Mesenchymal stem cell (in vitro differentiated cells and primary cell): ENCODE results near the gene PCDHGA1.

Experiments used
- DNase-seq: peaks from one replicate; pipeline ENCODE4 v3.0.0-alpha.2; 2013
- H2AFZ ChIP-seq: one replicate; pipeline ENCODE4 v1.6.1; 2013; ENCODE audit warnings: low read depth, mild to moderate bottlenecking, control low read depth, inconsistent platforms, low read length, moderate library complexity
- H2AK5ac ChIP-seq: 2 replicates; pipeline ENCODE4 v1.6.1; 2013; ENCODE audit warnings: low read length, moderate library complexity, mild to moderate bottlenecking, inconsistent platforms; ENCODE audit not compliant: severe bottlenecking
- H2BK120ac ChIP-seq: one replicate; pipeline ENCODE4 v1.6.1; 2013; ENCODE audit warnings: low read depth, mild to moderate bottlenecking, inconsistent platforms, low read length, moderate library complexity
- H2BK12ac ChIP-seq, 2 experiments: one replicate each; pipeline ENCODE4 v1.6.1; 2013; ENCODE audit warnings: inconsistent platforms in 2 of 2, low read length in 2 of 2, mild to moderate bottlenecking in 2 of 2, moderate library complexity in 2 of 2, control low read depth in 1 of 2
- H2BK15ac ChIP-seq: one replicate; pipeline ENCODE4 v1.6.1; 2013; ENCODE audit warnings: mild to moderate bottlenecking, low read depth, inconsistent platforms; ENCODE audit not compliant: poor library complexity, severe bottlenecking
- H2BK5ac ChIP-seq: 2 replicates; pipeline ENCODE4 v1.6.1; 2013; ENCODE audit warnings: low read depth, mild to moderate bottlenecking, low read length, control low read depth, inconsistent platforms; ENCODE audit not compliant: poor library complexity, severe bottlenecking
- H3K14ac ChIP-seq, 2 experiments: one replicate each; pipeline ENCODE4 v1.6.1; 2013; ENCODE audit warnings: inconsistent platforms in 2 of 2, low read length in 2 of 2, control low read depth in 1 of 2, mild to moderate bottlenecking in 1 of 2, moderate library complexity in 1 of 2
- H3K18ac ChIP-seq, 2 experiments: one replicate each; pipeline ENCODE4 v1.6.1; 2013; ENCODE audit warnings: inconsistent platforms in 2 of 2, low read length in 2 of 2, control low read depth in 1 of 2, low read depth in 1 of 2, mild to moderate bottlenecking in 1 of 2
- H3K23ac ChIP-seq, 2 experiments: one replicate each; pipeline ENCODE4 v1.6.1; 2013; ENCODE audit warnings: inconsistent platforms in 2 of 2, low read length in 2 of 2, mild to moderate bottlenecking in 2 of 2, moderate library complexity in 2 of 2, control low read depth in 1 of 2
- H3K27ac ChIP-seq: 2 replicates; pipeline ENCODE4 v1.5.1; 2013; ENCODE audit warnings: mild to moderate bottlenecking, moderate library complexity, low read length, control low read depth, inconsistent platforms; ENCODE audit not compliant: poor library complexity, severe bottlenecking
- H3K27me3 ChIP-seq, 2 experiments: 2 replicates each; pipeline versions ENCODE4 v1.6.1 to v1.7.0; 2013; ENCODE audit warnings: low read length in 2 of 2, mild to moderate bottlenecking in 2 of 2, moderate library complexity in 2 of 2, control low read depth in 1 of 2, inconsistent platforms in 1 of 2; ENCODE audit not compliant: control insufficient read depth in 1 of 2, insufficient read depth in 1 of 2
- H3K36me3 ChIP-seq, 2 experiments: 2 replicates each; pipeline versions ENCODE4 v1.6.1 to v1.7.0; 2013; ENCODE audit warnings: low read length in 2 of 2, control low read depth in 1 of 2, inconsistent platforms in 1 of 2, low read depth in 1 of 2, mild to moderate bottlenecking in 1 of 2; ENCODE audit not compliant: insufficient read depth in 2 of 2, control insufficient read depth in 1 of 2
- H3K4ac ChIP-seq, 2 experiments: one replicate each; pipeline ENCODE4 v1.6.1; 2013; ENCODE audit warnings: inconsistent platforms in 2 of 2, low read length in 2 of 2, mild to moderate bottlenecking in 2 of 2, moderate library complexity in 2 of 2, control low read depth in 1 of 2, low read depth in 1 of 2
- H3K4me1 ChIP-seq: 2 replicates; pipeline ENCODE4 v1.6.1; 2013; ENCODE audit warnings: low read depth, low read length, control low read depth; ENCODE audit not compliant: control insufficient read depth, insufficient read depth
- H3K4me2 ChIP-seq: 2 replicates; pipeline ENCODE4 v1.6.1; 2013; ENCODE audit warnings: low read length, mild to moderate bottlenecking, inconsistent platforms; ENCODE audit not compliant: poor library complexity, severe bottlenecking
- H3K4me3 ChIP-seq, 2 experiments: 2 replicates each; pipeline versions ENCODE4 v1.5.1 to v1.7.0; 2013; ENCODE audit warnings: low read length in 2 of 2, mild to moderate bottlenecking in 2 of 2, control low read depth in 1 of 2, low read depth in 1 of 2; ENCODE audit not compliant: insufficient read depth in 1 of 2
- H3K79me1 ChIP-seq: replicated peaks from 2 replicates; pipeline ENCODE4 v1.6.1; 2013; ENCODE audit warnings: mild to moderate bottlenecking, control low read depth, low read length, inconsistent platforms; ENCODE audit not compliant: poor library complexity, severe bottlenecking
- H3K9ac ChIP-seq: 2 replicates; pipeline ENCODE4 v1.7.0; 2013; ENCODE audit warnings: mild to moderate bottlenecking, low read length, moderate library complexity
- H3K9me3 ChIP-seq: 2 replicates; pipeline ENCODE4 v1.7.0; 2013; ENCODE audit warnings: mild to moderate bottlenecking, low read length; ENCODE audit not compliant: control insufficient read depth
- H4K8ac ChIP-seq: one replicate; pipeline ENCODE4 v1.6.1; 2013; ENCODE audit warnings: inconsistent platforms, mild to moderate bottlenecking, low read length, moderate library complexity
- H4K91ac ChIP-seq: one replicate; pipeline ENCODE4 v1.6.1; 2013; ENCODE audit warnings: mild to moderate bottlenecking, low read length, inconsistent platforms
- WGBS: methylation state at CpG from one replicate; pipeline ENCODE4 v1.1.7; 2013; ENCODE audit warnings: mixed read lengths; 5-methylcytosine and 5-hydroxymethylcytosine counted together

The PCDHGA1 gene

DNA sequence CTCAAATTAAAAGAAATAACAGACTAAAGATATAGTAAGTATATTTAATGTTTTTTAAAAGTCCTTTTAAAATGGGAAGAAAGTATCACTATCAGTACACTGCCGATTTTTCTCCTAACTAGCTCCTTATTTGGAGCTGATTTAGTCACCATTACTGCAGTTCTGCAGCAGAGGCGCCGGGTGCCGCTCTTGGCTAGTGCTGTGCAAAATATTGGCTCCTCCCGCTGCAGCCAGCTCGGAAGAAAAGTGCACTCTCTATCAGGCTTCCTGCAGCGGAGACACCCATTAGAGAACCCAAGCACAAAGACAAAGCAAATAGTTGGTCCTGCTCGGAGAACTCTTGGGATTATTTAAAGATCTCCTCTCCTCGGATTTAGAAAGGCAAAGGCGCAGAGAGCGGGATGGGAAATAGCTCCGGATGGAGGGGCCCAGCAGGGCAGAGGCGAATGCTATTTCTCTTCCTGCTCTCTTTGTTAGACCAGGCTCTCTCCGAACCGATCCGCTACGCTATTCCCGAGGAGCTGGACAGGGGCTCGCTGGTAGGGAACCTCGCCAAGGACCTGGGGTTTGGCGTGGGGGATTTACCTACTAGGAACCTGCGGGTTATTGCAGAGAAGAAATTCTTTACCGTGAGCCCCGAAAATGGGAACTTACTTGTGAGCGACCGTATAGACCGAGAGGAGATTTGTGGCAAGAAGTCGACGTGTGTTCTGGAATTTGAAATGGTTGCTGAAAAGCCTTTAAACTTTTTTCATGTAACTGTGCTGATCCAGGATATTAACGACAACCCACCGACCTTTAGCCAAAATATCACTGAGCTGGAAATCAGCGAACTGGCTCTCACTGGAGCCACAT lies 39.9 kb downstream of the PCDHGA1 start, which contains the start of gene PCDHGB3:
Gene PCDHGB3, plus strand, starts transcription at position 249 of the 855 bp plus-strand sequence. Its CDS starts 153 bp downstream, at position 402.
- 91% methylated on average over 32 of the region's 32 CpGs for WGBS

DNA sequence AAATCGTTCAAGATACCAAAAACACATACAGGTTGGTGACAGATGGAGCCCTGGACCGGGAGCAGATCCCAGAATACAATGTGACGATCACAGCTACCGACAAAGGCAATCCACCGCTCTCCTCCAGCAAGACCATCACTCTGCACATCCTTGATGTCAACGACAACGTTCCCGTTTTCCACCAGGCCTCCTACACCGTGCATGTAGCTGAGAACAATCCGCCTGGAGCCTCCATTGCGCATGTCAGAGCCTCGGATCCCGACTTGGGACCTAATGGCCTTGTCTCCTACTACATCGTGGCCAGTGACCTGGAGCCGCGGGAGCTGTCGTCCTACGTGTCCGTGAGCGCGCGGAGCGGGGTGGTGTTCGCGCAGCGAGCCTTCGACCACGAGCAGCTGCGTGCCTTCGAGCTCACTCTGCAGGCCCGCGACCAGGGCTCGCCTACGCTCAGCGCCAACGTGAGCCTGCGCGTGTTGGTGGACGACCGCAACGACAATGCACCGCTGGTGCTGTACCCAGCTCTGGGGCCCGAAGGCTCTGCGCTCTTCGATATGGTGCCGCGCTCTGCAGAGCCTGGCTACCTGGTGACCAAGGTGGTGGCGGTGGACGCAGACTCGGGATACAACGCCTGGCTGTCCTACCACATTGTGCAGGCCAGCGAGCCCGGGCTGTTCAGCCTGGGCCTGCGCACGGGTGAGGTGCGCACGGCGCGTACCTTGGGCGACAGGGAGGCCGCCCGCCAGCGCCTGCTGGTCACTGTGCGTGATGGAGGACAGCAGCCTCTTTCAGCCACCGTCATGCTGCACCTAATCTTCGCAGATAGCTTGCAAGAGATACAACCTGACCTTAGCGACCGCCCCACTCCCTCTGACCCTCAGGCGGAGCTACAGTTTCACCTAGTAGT lies 41.5 kb downstream of the PCDHGA1 start:
- no peak overlapping the region for H3K27ac ChIP-seq
- no peak overlapping the region for H2BK5ac ChIP-seq
- H2BK12ac ChIP-seq: no peak overlapping the region
- peaks cover 0 to 8% of the 10 kb centered on the region in 2 experiments for H3K36me3 ChIP-seq
- peaks cover 0 to 13% of the 10 kb centered on the region in 2 experiments for H3K27me3 ChIP-seq
- no peaks in the 10 kb centered on the region for H3K4me1 ChIP-seq
- 94% methylated on average over 69 of the region's 69 CpGs for WGBS
- H4K91ac ChIP-seq: no peak overlapping the region
- H4K8ac ChIP-seq: no peak overlapping the region
- H2AK5ac ChIP-seq: no peak overlapping the region
- no peak overlapping the region for H3K4me2 ChIP-seq
- H3K18ac ChIP-seq: no peak overlapping the region
- H3K23ac ChIP-seq: no peak overlapping the region
- no peak overlapping the region for H2BK15ac ChIP-seq
- no peak overlapping the region for H3K4ac ChIP-seq
- H3K79me1 ChIP-seq: no peaks in the 10 kb centered on the region
- no peak overlapping the region for H3K9ac ChIP-seq
- H2AFZ ChIP-seq: no peak overlapping the region
- no peak overlapping the region for H2BK120ac ChIP-seq
- H3K4me3 ChIP-seq: peak overlapping the region; percentile 30 to 31
- peaks cover 48% of the 10 kb centered on the region for H3K9me3 ChIP-seq
- H3K14ac ChIP-seq: no peak overlapping the region
- DNase-seq: no peak

More for the DNA sequence above, 39.9 kb downstream of the PCDHGA1 start, which contains the start of gene PCDHGB3:
- Histone ChIP-seq H3K9me3 (peaks cover 55% of the 10 kb centered on the region), H3K4me1 (no peaks in the 10 kb centered on the region), H2AK5ac (no peak within 1 kb of the TSS), H4K8ac (no peak within 1 kb of the TSS), H3K27ac (no peak within 1 kb of the TSS), H3K23ac (no peak within 1 kb of the TSS), H2BK5ac (no peak within 1 kb of the TSS), H2BK12ac (no peak within 1 kb of the TSS), H2BK120ac (no peak within 1 kb of the TSS), H3K4me2 (no peak within 1 kb of the TSS), H3K9ac (peak within 1 kb of the TSS; percentile 45), H3K18ac (no peak within 1 kb of the TSS), H3K27me3 (peaks cover 0 to 13% of the 10 kb centered on the region in 2 experiments), H3K14ac (no peak within 1 kb of the TSS), H2AFZ (no peak within 1 kb of the TSS), H2BK15ac (no peak within 1 kb of the TSS), H4K91ac (no peak within 1 kb of the TSS), H3K36me3 (peaks cover 0 to 8% of the 10 kb centered on the region in 2 experiments), H3K79me1 (no peaks in the 10 kb centered on the region), H3K4me3 (peak within 1 kb of the TSS in 1 of 2 experiments; percentile 71), H3K4ac (no peak within 1 kb of the TSS)
- DNase-seq: no peak

DNA sequence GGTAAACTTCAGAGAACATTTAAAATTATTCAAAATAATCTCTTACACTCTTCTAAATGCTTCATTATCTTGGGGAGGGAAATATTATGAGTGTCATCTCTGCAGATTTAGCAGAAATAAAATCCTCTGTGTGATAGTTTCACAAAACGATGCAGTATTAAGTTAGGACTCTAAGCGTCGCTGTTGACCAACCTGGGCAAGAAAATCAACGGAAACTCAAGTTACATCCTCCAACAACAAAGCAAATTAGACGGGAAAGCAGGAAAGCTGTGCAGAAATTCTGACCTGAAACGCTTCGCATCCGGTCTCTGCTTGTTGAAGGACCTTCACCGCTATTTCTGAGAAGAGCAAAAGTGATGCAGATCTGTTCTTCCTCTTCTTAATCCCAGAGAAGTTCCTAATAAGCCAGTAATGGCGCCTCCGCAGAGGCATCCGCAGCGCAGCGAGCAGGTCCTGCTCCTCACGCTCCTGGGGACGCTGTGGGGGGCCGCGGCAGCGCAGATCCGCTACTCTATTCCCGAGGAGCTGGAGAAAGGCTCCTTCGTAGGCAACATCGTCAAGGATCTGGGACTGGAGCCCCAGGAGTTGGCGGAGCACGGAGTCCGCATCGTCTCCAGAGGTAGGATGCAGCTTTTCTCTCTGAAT lies 43.5 kb downstream of the PCDHGA1 start, which contains the start of gene PCDHGA6:
Gene PCDHGA6, plus strand, starts transcription at position 219 of the 645 bp plus-strand sequence. Its CDS starts 193 bp downstream, at position 412.
- 89% methylated on average over 27 of the region's 27 CpGs for WGBS
- Histone ChIP-seq H4K91ac (no peak within 1 kb of the TSS), H3K9me3 (peaks cover 57% of the 10 kb centered on the region), H3K4me2 (no peak within 1 kb of the TSS), H3K23ac (no peak within 1 kb of the TSS), H2AFZ (no peak within 1 kb of the TSS), H3K4me3 (peak within 1 kb of the TSS in 1 of 2 experiments; percentile 75), H2BK15ac (no peak within 1 kb of the TSS), H2AK5ac (no peak within 1 kb of the TSS), H3K14ac (no peak within 1 kb of the TSS), H3K4ac (no peak within 1 kb of the TSS), H3K18ac (no peak within 1 kb of the TSS), H2BK5ac (no peak within 1 kb of the TSS), H3K4me1 (no peaks in the 10 kb centered on the region), H4K8ac (no peak within 1 kb of the TSS), H3K9ac (peak within 1 kb of the TSS; percentile 51), H2BK120ac (no peak within 1 kb of the TSS), H2BK12ac (no peak within 1 kb of the TSS), H3K79me1 (no peaks in the 10 kb centered on the region), H3K27me3 (peaks cover 0 to 13% of the 10 kb centered on the region in 2 experiments), H3K27ac (no peak within 1 kb of the TSS), H3K36me3 (peaks cover 0 to 8% of the 10 kb centered on the region in 2 experiments)
- DNase-seq: no peak
